ENCODE measurements around the gene GPX7. TPM values are rescaled to one million over a fixed set of nuclear protein-coding genes. Genes with fewer than 3 reads are reported as not detected.

The GPX7 gene
- total and polyA plus RNA-seq, 9 donors = 140 to 164 (median 151) TPM

GRCh38 chr1:52635321-52636089 lies 33.3 kb downstream of the GPX7 start:
- Histone ChIP-seq H3K4me1 (ENCODE audit: control insufficient read depth, insufficient read depth, low read length) (peaks cover 35% of the 10 kb centered on the region), H3K27ac (ENCODE audit: low read length) (no peak overlapping the region), H3K27me3 (ENCODE audit: control insufficient read depth, insufficient read depth, low read length) (peaks cover 25% of the 10 kb centered on the region), H3K36me3 (ENCODE audit: control insufficient read depth, insufficient read depth, low read length) (no peaks in the 10 kb centered on the region), H3K9me3 (replicated peaks; ENCODE audit: control insufficient read depth, low read depth, low read length) (no peaks in the 10 kb centered on the region), H3K4me3 (ENCODE audit: low read length) (no peak overlapping the region)
- 50% methylated on average over 1 of the region's 4 CpGs for WGBS (ENCODE audit: insufficient coverage)
- DNase-seq = no peak

- Histone ChIP-seq H3K9me3 (replicated peaks; ENCODE audit: control insufficient read depth, low read depth, low read length) (no peaks in the 10 kb centered on the region), H3K36me3 (ENCODE audit: control insufficient read depth, insufficient read depth, low read length) (no peaks in the 10 kb centered on the region), H3K4me1 (ENCODE audit: control insufficient read depth, insufficient read depth, low read length) (peaks cover 30% of the 10 kb centered on the region), H3K4me3 (ENCODE audit: low read length) (no peak overlapping the region), H3K27me3 (ENCODE audit: control insufficient read depth, insufficient read depth, low read length) (peaks cover 24% of the 10 kb centered on the region), H3K27ac (ENCODE audit: low read length) (peak overlapping the region; percentile 58)
- DNase-seq = peak; percentile 16
- 60% methylated on average over 5 of the region's 11 CpGs for WGBS (ENCODE audit: insufficient coverage)
Measured at GRCh38 chr1:52636721-52637695, 34.8 kb downstream of the GPX7 start.

- no peak overlapping the region for H3K4me3 ChIP-seq (ENCODE audit: low read length)
- no peaks in the 10 kb centered on the region for H3K9me3 ChIP-seq (replicated peaks; ENCODE audit: control insufficient read depth, low read depth, low read length)
- H3K36me3 ChIP-seq (ENCODE audit: control insufficient read depth, insufficient read depth, low read length) = no peaks in the 10 kb centered on the region
- H3K27ac ChIP-seq (ENCODE audit: low read length) = no peak overlapping the region
- peaks cover 14% of the 10 kb centered on the region for H3K27me3 ChIP-seq (ENCODE audit: control insufficient read depth, insufficient read depth, low read length)
- peaks cover 20% of the 10 kb centered on the region for H3K4me1 ChIP-seq (ENCODE audit: control insufficient read depth, insufficient read depth, low read length)
- no peak for DNase-seq
- 55% methylated on average over 2 of the region's 4 CpGs for WGBS (ENCODE audit: insufficient coverage)
Measured at GRCh38 chr1:52637946-52638345, 35.8 kb downstream of the GPX7 start.

- 100% methylated on average over 1 of the region's 6 CpGs for WGBS (ENCODE audit: insufficient coverage)
- Histone ChIP-seq H3K36me3 (ENCODE audit: control insufficient read depth, insufficient read depth, low read length) (no peaks in the 10 kb centered on the region), H3K4me3 (ENCODE audit: low read length) (no peak overlapping the region), H3K4me1 (ENCODE audit: control insufficient read depth, insufficient read depth, low read length) (peaks cover 16% of the 10 kb centered on the region), H3K9me3 (replicated peaks; ENCODE audit: control insufficient read depth, low read depth, low read length) (no peaks in the 10 kb centered on the region), H3K27me3 (ENCODE audit: control insufficient read depth, insufficient read depth, low read length) (no peaks in the 10 kb centered on the region), H3K27ac (ENCODE audit: low read length) (no peak overlapping the region)
- no peak for DNase-seq
Measured at GRCh38 chr1:52640697-52641096, 38.5 kb downstream of the GPX7 start.

GRCh38 chr1:52641307-52641706 lies 39.1 kb downstream of the GPX7 start:
- Histone ChIP-seq H3K27ac (ENCODE audit: low read length) (no peak overlapping the region), H3K36me3 (ENCODE audit: control insufficient read depth, insufficient read depth, low read length) (no peaks in the 10 kb centered on the region), H3K9me3 (replicated peaks; ENCODE audit: control insufficient read depth, low read depth, low read length) (no peaks in the 10 kb centered on the region), H3K27me3 (ENCODE audit: control insufficient read depth, insufficient read depth, low read length) (no peaks in the 10 kb centered on the region), H3K4me1 (ENCODE audit: control insufficient read depth, insufficient read depth, low read length) (peaks cover 16% of the 10 kb centered on the region), H3K4me3 (ENCODE audit: low read length) (no peak overlapping the region)
- 68% methylated on average over 2 of the region's 4 CpGs for WGBS (ENCODE audit: insufficient coverage)
- no peak for DNase-seq

GRCh38 chr1:52645261-52645660 lies 43.1 kb downstream of the GPX7 start:
- Histone ChIP-seq H3K4me1 (ENCODE audit: control insufficient read depth, insufficient read depth, low read length) (no peaks in the 10 kb centered on the region), H3K27me3 (ENCODE audit: control insufficient read depth, insufficient read depth, low read length) (no peaks in the 10 kb centered on the region), H3K9me3 (replicated peaks; ENCODE audit: control insufficient read depth, low read depth, low read length) (no peaks in the 10 kb centered on the region), H3K27ac (ENCODE audit: low read length) (no peak overlapping the region), H3K4me3 (ENCODE audit: low read length) (no peak overlapping the region), H3K36me3 (ENCODE audit: control insufficient read depth, insufficient read depth, low read length) (no peaks in the 10 kb centered on the region)
- no peak for DNase-seq
- WGBS (ENCODE audit: insufficient coverage) = 30% methylated on average over 2 of the region's 6 CpGs

GRCh38 chr1:52651904-52652303 lies 49.7 kb downstream of the GPX7 start:
- Histone ChIP-seq H3K4me3 (ENCODE audit: low read length) (no peak overlapping the region), H3K9me3 (replicated peaks; ENCODE audit: control insufficient read depth, low read depth, low read length) (no peaks in the 10 kb centered on the region), H3K27me3 (ENCODE audit: control insufficient read depth, insufficient read depth, low read length) (no peaks in the 10 kb centered on the region), H3K36me3 (ENCODE audit: control insufficient read depth, insufficient read depth, low read length) (no peaks in the 10 kb centered on the region), H3K27ac (ENCODE audit: low read length) (no peak overlapping the region), H3K4me1 (ENCODE audit: control insufficient read depth, insufficient read depth, low read length) (no peaks in the 10 kb centered on the region)
- WGBS (ENCODE audit: insufficient coverage) = no CpG with 5 or more reads among the region's 1 CpG
- no peak for DNase-seq

GRCh38 chr1:52653207-52653849 lies 51.2 kb downstream of the GPX7 start:
- Histone ChIP-seq H3K36me3 (ENCODE audit: control insufficient read depth, insufficient read depth, low read length) (no peaks in the 10 kb centered on the region), H3K27me3 (ENCODE audit: control insufficient read depth, insufficient read depth, low read length) (no peaks in the 10 kb centered on the region), H3K27ac (ENCODE audit: low read length) (no peak overlapping the region), H3K9me3 (replicated peaks; ENCODE audit: control insufficient read depth, low read depth, low read length) (no peaks in the 10 kb centered on the region), H3K4me3 (ENCODE audit: low read length) (no peak overlapping the region), H3K4me1 (ENCODE audit: control insufficient read depth, insufficient read depth, low read length) (no peaks in the 10 kb centered on the region)
- DNase-seq = no peak
- WGBS (ENCODE audit: insufficient coverage) = no CpG with 5 or more reads among the region's 5 CpGs

- Histone ChIP-seq H3K4me3 (ENCODE audit: low read length) (no peak overlapping the region), H3K4me1 (ENCODE audit: control insufficient read depth, insufficient read depth, low read length) (no peaks in the 10 kb centered on the region), H3K27ac (ENCODE audit: low read length) (no peak overlapping the region), H3K27me3 (ENCODE audit: control insufficient read depth, insufficient read depth, low read length) (no peaks in the 10 kb centered on the region), H3K9me3 (replicated peaks; ENCODE audit: control insufficient read depth, low read depth, low read length) (no peaks in the 10 kb centered on the region), H3K36me3 (ENCODE audit: control insufficient read depth, insufficient read depth, low read length) (no peaks in the 10 kb centered on the region)
- no peak for DNase-seq
Measured at GRCh38 chr1:52654063-52654462, 51.9 kb downstream of the GPX7 start.

- DNase-seq = no peak
- H3K27ac ChIP-seq (ENCODE audit: low read length) = no peak overlapping the region
- H3K27me3 ChIP-seq (ENCODE audit: control insufficient read depth, insufficient read depth, low read length) = no peaks in the 10 kb centered on the region
- no peaks in the 10 kb centered on the region for H3K36me3 ChIP-seq (ENCODE audit: control insufficient read depth, insufficient read depth, low read length)
- WGBS (ENCODE audit: insufficient coverage) = 100% methylated on average over 2 of the region's 3 CpGs
- H3K9me3 ChIP-seq (replicated peaks; ENCODE audit: control insufficient read depth, low read depth, low read length) = no peaks in the 10 kb centered on the region
- H3K4me1 ChIP-seq (ENCODE audit: control insufficient read depth, insufficient read depth, low read length) = peaks cover 5% of the 10 kb centered on the region
- H3K4me3 ChIP-seq (ENCODE audit: low read length) = no peak overlapping the region
Measured at GRCh38 chr1:52657702-52658101, 55.5 kb downstream of the GPX7 start.

All from muscle of leg (tissue), 11 donors.